ENCODE results near the gene PRPF39. TPM values are rescaled to one million over a fixed set of nuclear protein-coding genes. Genes with fewer than 3 reads are reported as not detected.

PRPF39 gene
- total and polyA plus RNA-seq, 4 experiments from 2014 or later = 8.1 to 85.6 (median 46.4) TPM

DNA sequence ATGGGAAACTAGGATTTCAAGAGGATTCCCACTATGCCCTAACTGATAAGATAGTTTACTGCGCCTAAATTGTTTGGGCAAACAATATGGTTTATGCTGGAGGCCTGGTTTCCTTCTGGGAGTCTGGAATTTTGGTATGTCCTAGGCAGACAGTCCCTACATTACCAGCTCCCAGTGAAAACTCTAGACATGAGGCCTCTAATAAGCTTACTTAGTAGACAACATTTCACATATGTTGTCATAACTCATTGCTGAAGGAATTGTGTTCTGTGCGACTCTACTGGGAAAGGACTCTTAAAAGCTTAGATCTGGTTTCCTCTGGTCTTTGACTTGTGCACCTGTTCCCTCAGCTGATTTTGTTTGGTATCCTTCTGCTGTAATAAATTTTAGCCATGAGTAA lies 18.0 kb upstream of the PRPF39 start:
- no peak overlapping the region for H3K4me3 ChIP-seq (ENCODE audit: low read length in 2 of 2)
- H3K27ac Mint-ChIP-seq = no peak overlapping the region

DNA sequence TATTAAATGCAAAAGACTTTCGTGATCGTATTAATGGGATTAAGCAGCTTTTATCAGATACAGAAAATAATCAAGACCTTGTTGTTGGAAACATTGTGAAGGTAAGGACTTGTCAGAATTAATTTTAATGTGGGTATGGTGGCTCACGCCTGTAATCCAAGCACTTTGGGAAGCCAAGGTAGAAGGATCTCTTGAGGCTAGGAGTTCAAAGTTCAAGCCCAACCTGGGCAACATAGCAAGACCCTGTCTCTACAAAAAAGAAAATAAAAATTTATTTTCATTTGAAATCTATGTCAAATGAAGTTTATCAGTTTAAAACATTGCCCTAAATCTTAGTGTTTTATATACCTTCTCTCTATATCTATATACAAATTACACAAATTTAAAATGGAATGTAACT lies 17.2 kb upstream of the PRPF39 start:
- Mint-ChIP-seq H3K4me3 (no peak overlapping the region), H3K27me3 (no peaks in the 10 kb centered on the region), H3K27ac (no peak overlapping the region), H3K36me3 (peaks cover 2 to 10% of the 10 kb centered on the region in 2 donors), H3K9me3 (no peaks in the 10 kb centered on the region), H3K4me1 (no peaks in the 10 kb centered on the region)
- CTCF ChIA-PET (ENCODE audit: partially characterized antibody) = no interaction called here
- H3K4me3 ChIP-seq (ENCODE audit: low read length in 2 of 2) = no peak overlapping the region
- no peaks in the 10 kb centered on the region for H3K9me3 ChIP-seq (ENCODE audit: control insufficient read depth in 1 of 2, low read length in 2 of 2)
- H3K36me3 ChIP-seq (ENCODE audit: insufficient read depth, low read length) = peaks cover 3% of the 10 kb centered on the region
- H3K27me3 ChIP-seq (ENCODE audit: insufficient read depth, low read length) = no peaks in the 10 kb centered on the region
- no peak for DNase-seq
- H3K27ac ChIP-seq (ENCODE audit: low read depth, low read length) = no peak overlapping the region
- POLR2A ChIA-PET (ENCODE audit: partially characterized antibody) = no interaction called here
- intact Hi-C loops (cut with micrococcal nuclease) = no loop called here
- H3K4me1 ChIP-seq (ENCODE audit: insufficient read depth, low read length) = no peaks in the 10 kb centered on the region

More for the DNA sequence above, 18.0 kb upstream of the PRPF39 start:
- intact Hi-C loops (cut with micrococcal nuclease) = no loop called here
- no peak overlapping the region for H3K4me3 Mint-ChIP-seq
- Histone ChIP-seq H3K4me1 (ENCODE audit: insufficient read depth, low read length) (no peaks in the 10 kb centered on the region), H3K27ac (ENCODE audit: low read depth, low read length) (no peak overlapping the region), H3K27me3 (ENCODE audit: insufficient read depth, low read length) (no peaks in the 10 kb centered on the region), H3K9me3 (ENCODE audit: control insufficient read depth in 1 of 2, low read length in 2 of 2) (no peaks in the 10 kb centered on the region), H3K36me3 (ENCODE audit: insufficient read depth, low read length) (peaks cover 3% of the 10 kb centered on the region)
- H3K27me3 Mint-ChIP-seq = no peaks in the 10 kb centered on the region
- H3K36me3 Mint-ChIP-seq = peaks cover 6 to 14% of the 10 kb centered on the region in 2 donors
- H3K4me1 Mint-ChIP-seq = no peaks in the 10 kb centered on the region
- ChIA-PET CTCF (ENCODE audit: partially characterized antibody) (interaction anchor here (1.1 kb wide), 1 partner anchor 203 kb away, joined by 3 read pairs; no protein-coding TSS in a partner anchor), POLR2A (ENCODE audit: partially characterized antibody) (interaction anchor here (0.6 kb wide), 1 partner anchor 20 kb away, joined by 3 read pairs; no protein-coding TSS in a partner anchor)
- no peak for DNase-seq
- H3K9me3 Mint-ChIP-seq = no peaks in the 10 kb centered on the region

DNA sequence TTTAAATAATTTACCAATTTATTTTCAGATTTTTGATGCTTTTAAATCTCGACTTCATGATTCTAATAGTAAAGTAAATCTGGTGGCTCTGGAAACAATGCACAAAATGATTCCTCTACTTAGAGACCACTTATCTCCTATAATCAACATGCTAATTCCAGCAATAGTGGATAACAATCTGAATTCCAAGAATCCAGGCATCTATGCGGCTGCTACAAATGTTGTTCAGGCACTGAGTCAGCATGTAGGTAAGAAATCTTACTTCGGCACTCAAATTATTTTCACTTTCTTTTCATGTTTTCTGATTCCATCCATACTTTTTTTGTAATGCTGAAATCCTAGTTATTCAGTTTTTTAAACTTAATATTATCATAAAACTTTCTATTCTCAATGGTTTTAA lies 15.5 kb upstream of the PRPF39 start:
- CTCF ChIA-PET (ENCODE audit: partially characterized antibody) = no interaction called here
- Histone ChIP-seq H3K4me1 (ENCODE audit: insufficient read depth, low read length) (no peaks in the 10 kb centered on the region), H3K4me3 (ENCODE audit: low read length in 2 of 2) (no peak overlapping the region), H3K36me3 (ENCODE audit: insufficient read depth, low read length) (peaks cover 3% of the 10 kb centered on the region), H3K9me3 (ENCODE audit: control insufficient read depth in 1 of 2, low read length in 2 of 2) (no peaks in the 10 kb centered on the region), H3K27ac (ENCODE audit: low read depth, low read length) (no peak overlapping the region), H3K27me3 (ENCODE audit: insufficient read depth, low read length) (no peaks in the 10 kb centered on the region)
- no peak overlapping the region for H3K4me3 Mint-ChIP-seq
- H3K27ac Mint-ChIP-seq = no peak overlapping the region
- no peaks in the 10 kb centered on the region for H3K4me1 Mint-ChIP-seq
- no peaks in the 10 kb centered on the region for H3K9me3 Mint-ChIP-seq
- H3K36me3 Mint-ChIP-seq = peaks cover 2 to 10% of the 10 kb centered on the region in 2 donors
- H3K27me3 Mint-ChIP-seq = no peaks in the 10 kb centered on the region
- intact Hi-C loops (cut with micrococcal nuclease) = no loop called here
- DNase-seq = no peak
- POLR2A ChIA-PET (ENCODE audit: partially characterized antibody) = interaction anchor here (0.5 kb wide), 1 partner anchor 46 kb away, joined by 4 read pairs; no protein-coding TSS in a partner anchor

DNA sequence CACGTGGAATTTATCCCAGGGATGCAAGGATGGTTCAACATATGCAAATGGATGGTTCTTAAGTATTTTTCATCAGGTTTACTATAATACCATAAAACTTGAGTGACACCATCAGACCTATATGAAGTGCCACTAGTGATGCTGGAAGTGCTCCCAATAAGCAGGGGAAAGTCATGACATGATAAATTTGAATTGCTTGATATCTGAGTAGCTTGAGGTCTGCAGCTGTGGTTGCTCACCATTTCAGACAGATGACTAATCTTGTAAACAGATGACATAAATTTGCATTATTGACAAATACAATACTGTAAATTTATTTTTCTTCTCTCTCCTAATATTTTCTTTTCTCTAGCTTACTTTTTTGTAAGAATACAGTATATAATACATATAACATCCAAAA lies 13.7 kb upstream of the PRPF39 start:
- H3K4me3 ChIP-seq (ENCODE audit: low read length in 2 of 2) = no peak overlapping the region
- Mint-ChIP-seq H3K36me3 (peaks cover 2 to 6% of the 10 kb centered on the region in 2 donors), H3K27me3 (no peaks in the 10 kb centered on the region), H3K9me3 (no peaks in the 10 kb centered on the region), H3K4me1 (no peaks in the 10 kb centered on the region), H3K27ac (no peak overlapping the region), H3K4me3 (no peak overlapping the region)
- H3K9me3 ChIP-seq (ENCODE audit: control insufficient read depth in 1 of 2, low read length in 2 of 2) = no peaks in the 10 kb centered on the region
- CTCF ChIA-PET (ENCODE audit: partially characterized antibody) = no interaction called here
- intact Hi-C loops (cut with micrococcal nuclease) = no loop called here
- H3K4me1 ChIP-seq (ENCODE audit: insufficient read depth, low read length) = no peaks in the 10 kb centered on the region
- H3K27me3 ChIP-seq (ENCODE audit: insufficient read depth, low read length) = no peaks in the 10 kb centered on the region
- H3K27ac ChIP-seq (ENCODE audit: low read depth, low read length) = no peak overlapping the region
- no peak for DNase-seq
- POLR2A ChIA-PET (ENCODE audit: partially characterized antibody) = no interaction called here
- H3K36me3 ChIP-seq (ENCODE audit: insufficient read depth, low read length) = peaks cover 3% of the 10 kb centered on the region

DNA sequence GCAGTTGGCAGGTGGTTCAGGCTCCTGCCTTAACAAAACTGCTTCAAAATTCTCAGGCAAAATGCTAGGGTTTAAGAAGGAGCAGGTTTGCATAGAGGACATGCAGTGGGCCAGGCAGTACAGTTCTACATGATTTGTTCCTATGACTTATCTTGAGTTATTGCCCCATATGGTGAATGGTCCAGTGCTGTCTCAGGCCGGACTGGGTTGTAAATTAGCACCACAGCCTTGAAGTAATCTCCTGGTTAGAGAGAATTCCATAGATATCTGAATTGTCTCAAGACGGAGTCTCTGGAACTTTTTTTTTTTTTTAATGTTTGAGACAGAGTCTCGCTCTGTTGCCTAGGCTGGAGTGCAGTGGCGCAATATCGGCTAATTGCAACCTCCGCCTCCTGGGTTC lies 11.8 kb upstream of the PRPF39 start:
- ChIA-PET CTCF (ENCODE audit: partially characterized antibody) (interaction anchor here (1.3 kb wide), 1 partner anchor 19 kb away, joined by 7 read pairs; no protein-coding TSS in a partner anchor), POLR2A (ENCODE audit: partially characterized antibody) (no interaction called here)
- DNase-seq = no peak
- Mint-ChIP-seq H3K4me3 (no peak overlapping the region), H3K4me1 (no peaks in the 10 kb centered on the region), H3K36me3 (peaks cover 2 to 3% of the 10 kb centered on the region in 2 donors), H3K27ac (no peak overlapping the region), H3K27me3 (no peaks in the 10 kb centered on the region), H3K9me3 (no peaks in the 10 kb centered on the region)
- H3K9me3 ChIP-seq (ENCODE audit: control insufficient read depth in 1 of 2, low read length in 2 of 2) = no peaks in the 10 kb centered on the region
- H3K27ac ChIP-seq (ENCODE audit: low read depth, low read length) = no peak overlapping the region
- no peaks in the 10 kb centered on the region for H3K36me3 ChIP-seq (ENCODE audit: insufficient read depth, low read length)
- H3K4me3 ChIP-seq (ENCODE audit: low read length in 2 of 2) = no peak overlapping the region
- no peaks in the 10 kb centered on the region for H3K4me1 ChIP-seq (ENCODE audit: insufficient read depth, low read length)
- no peaks in the 10 kb centered on the region for H3K27me3 ChIP-seq (ENCODE audit: insufficient read depth, low read length)
- intact Hi-C loops (cut with micrococcal nuclease) = no loop called here

DNA sequence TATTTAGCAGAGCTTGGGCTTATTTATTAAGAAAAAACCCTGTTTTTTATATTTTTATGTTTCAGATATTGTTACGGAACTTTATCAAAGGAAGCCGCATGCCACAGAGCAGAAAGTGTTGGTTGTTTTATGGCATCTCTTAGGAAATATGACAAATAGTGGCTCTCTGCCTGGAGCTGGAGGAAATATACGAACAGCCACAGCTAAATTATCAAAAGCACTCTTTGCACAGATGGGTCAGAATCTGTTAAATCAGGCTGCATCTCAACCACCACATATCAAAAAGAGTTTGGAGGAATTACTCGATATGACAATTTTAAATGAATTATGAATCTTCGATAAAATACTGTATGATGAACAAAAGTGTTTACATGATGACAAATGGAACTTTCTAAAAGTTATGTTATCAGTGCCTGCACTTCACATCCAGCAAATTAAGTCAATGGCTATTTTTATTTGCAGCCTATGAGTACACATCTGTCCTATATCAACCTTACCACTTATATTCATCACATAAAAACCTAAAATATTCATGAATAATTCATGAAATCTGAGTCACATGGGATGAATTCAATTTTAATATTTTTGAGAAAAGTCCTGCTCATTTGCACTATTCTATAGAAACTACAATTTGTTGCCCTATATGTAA lies 10.6 kb upstream of the PRPF39 start:
- Mint-ChIP-seq H3K27ac (no peak overlapping the region), H3K4me1 (no peaks in the 10 kb centered on the region), H3K4me3 (no peak overlapping the region), H3K9me3 (no peaks in the 10 kb centered on the region), H3K36me3 (peaks cover 2 to 3% of the 10 kb centered on the region in 2 donors), H3K27me3 (no peaks in the 10 kb centered on the region)
- CTCF ChIA-PET (ENCODE audit: partially characterized antibody) = no interaction called here
- Histone ChIP-seq H3K36me3 (ENCODE audit: insufficient read depth, low read length) (no peaks in the 10 kb centered on the region), H3K27me3 (ENCODE audit: insufficient read depth, low read length) (no peaks in the 10 kb centered on the region), H3K4me3 (ENCODE audit: low read length in 2 of 2) (no peak overlapping the region), H3K27ac (ENCODE audit: low read depth, low read length) (no peak overlapping the region), H3K4me1 (ENCODE audit: insufficient read depth, low read length) (no peaks in the 10 kb centered on the region), H3K9me3 (ENCODE audit: control insufficient read depth in 1 of 2, low read length in 2 of 2) (no peaks in the 10 kb centered on the region)
- DNase-seq = no peak
- POLR2A ChIA-PET (ENCODE audit: partially characterized antibody) = no interaction called here
- intact Hi-C loops (cut with micrococcal nuclease) = no loop called here

DNA sequence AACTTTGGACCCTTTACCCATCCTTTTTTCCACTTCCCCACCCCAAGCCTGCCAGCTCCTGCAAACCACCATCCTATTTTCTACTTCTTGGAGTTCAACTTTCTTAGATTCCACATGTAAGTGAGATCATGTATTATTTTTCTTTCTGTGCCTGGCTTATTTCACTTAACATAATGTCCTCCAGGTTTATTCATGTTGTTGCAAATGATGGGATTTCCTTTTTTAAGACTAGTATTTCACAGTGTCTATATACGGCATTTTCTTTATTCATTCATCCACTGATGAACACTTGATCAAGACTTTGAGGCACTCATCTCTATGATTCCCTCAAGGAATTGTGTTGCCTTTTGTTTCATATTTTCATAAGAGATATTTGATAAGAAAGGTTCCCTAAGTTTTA lies 5.6 kb upstream of the PRPF39 start:
- peaks cover 0 to 2% (median 0%) of the 10 kb centered on the region in 8 donors for H3K9me3 Mint-ChIP-seq

More for the DNA sequence above, 5.6 kb upstream of the PRPF39 start:
- intact Hi-C loops (cut with micrococcal nuclease) = no loop called here
- Mint-ChIP-seq H3K4me1 (peaks cover 2 to 6% (median 4%) of the 10 kb centered on the region in 4 donors), H3K36me3 (no peaks in the 10 kb centered on the region), H3K27me3 (no peaks in the 10 kb centered on the region), H3K27ac (peak overlapping the region in 1 of 7 donors; percentile 16), H3K4me3 (no peak overlapping the region)
- Histone ChIP-seq H3K9me3 (ENCODE audit: control insufficient read depth in 1 of 2, low read length in 2 of 2) (no peaks in the 10 kb centered on the region), H3K27ac (ENCODE audit: low read depth, low read length) (no peak overlapping the region), H3K27me3 (ENCODE audit: insufficient read depth, low read length) (no peaks in the 10 kb centered on the region), H3K4me3 (ENCODE audit: low read length in 2 of 2) (no peak overlapping the region), H3K36me3 (ENCODE audit: insufficient read depth, low read length) (no peaks in the 10 kb centered on the region), H3K4me1 (ENCODE audit: insufficient read depth, low read length) (peaks cover 4% of the 10 kb centered on the region)
- CTCF ChIA-PET (ENCODE audit: partially characterized antibody) = interaction anchor here (1.1 kb wide), 1 partner anchor 18 kb away, joined by 3 read pairs; no protein-coding TSS in a partner anchor
- DNase-seq = no peak
- POLR2A ChIA-PET (ENCODE audit: partially characterized antibody) = no interaction called here

All from CD4-positive, alpha-beta memory T cell (primary cell).